WTC11 (cell line): ENCODE measurements around the gene LMAN2L. TPM values are rescaled to one million over a fixed set of nuclear protein-coding genes. Genes with fewer than 3 reads are reported as not detected.
A peak's percentile ranks its signal among the peaks of the same experiment; 100 is the strongest.

Experiments used
- ATAC-seq: fragments of 200-7000 bp; cut with Tn5 transposase; 2 replicates; pipeline ENCODE4 v1.10.0; 2021; ENCODE audit warnings: mild to moderate bottlenecking, moderate library complexity
- CTCF ChIA-PET: fragments of 300-600 bp; sonication (Branson Sonifier 250); formaldehyde crosslinking; loops from one replicate; lab custom pipeline; 2021; ENCODE audit warnings: antibody characterized with exemption; lab: Charles Lee
- POLR2A ChIA-PET: fragments of 350-600 bp; sonication (Branson Sonifier 250); formaldehyde crosslinking; loops from one replicate; lab custom pipeline; 2021; ENCODE audit warnings: antibody characterized with exemption; lab: Charles Lee
- DNase-seq: peaks from one replicate; pipeline ENCODE4 v3.0.0; 2021; ENCODE audit warnings: low spot score
- H3K27ac Mint-ChIP-seq: 2 replicates; pipeline ENCODE4 v1.8.0; 2021; ENCODE audit warnings: mixed read lengths
- H3K27me3 Mint-ChIP-seq: 2 replicates; pipeline ENCODE4 v1.8.0; 2021; ENCODE audit warnings: low read depth, mild to moderate bottlenecking, moderate library complexity, mixed read lengths
- H3K36me3 Mint-ChIP-seq: 2 replicates; pipeline ENCODE4 v1.8.0; 2021; ENCODE audit warnings: mixed read lengths
- H3K4me1 Mint-ChIP-seq: 2 replicates; pipeline ENCODE4 v1.8.0; 2022; ENCODE audit warnings: mixed read lengths
- H3K4me3 Mint-ChIP-seq: 2 replicates; pipeline ENCODE4 v1.8.0; 2021; ENCODE audit warnings: mild to moderate bottlenecking, moderate library complexity, mixed read lengths
- H3K9me3 Mint-ChIP-seq: 2 replicates; pipeline ENCODE4 v1.8.0; 2021; ENCODE audit warnings: mixed read lengths
- CREB1 ChIP-seq: sonication (generic); formaldehyde crosslinking; IDR thresholded peaks from 2 replicates; pipeline ENCODE4 v1.8.0; 2023; ENCODE audit warnings: mild to moderate bottlenecking, missing genetic modification reagents
- CREM ChIP-seq: sonication (generic); formaldehyde crosslinking; IDR thresholded peaks from 2 replicates; pipeline ENCODE4 v1.8.1; 2022; ENCODE audit warnings: mild to moderate bottlenecking, missing genetic modification reagents, moderate library complexity
- ETV6 ChIP-seq: sonication (generic); formaldehyde crosslinking; IDR thresholded peaks from 2 replicates; pipeline ENCODE4 v1.8.1; 2022; ENCODE audit warnings: mild to moderate bottlenecking, missing genetic modification reagents
- FOXJ3 ChIP-seq: sonication (generic); formaldehyde crosslinking; IDR thresholded peaks from 2 replicates; pipeline ENCODE4 v1.9.0; 2021; ENCODE audit warnings: missing genetic modification reagents, mild to moderate bottlenecking, borderline replicate concordance
- GABPB1 ChIP-seq: sonication (generic); formaldehyde crosslinking; IDR thresholded peaks from 2 replicates; pipeline ENCODE4 v1.8.1; 2023; ENCODE audit warnings: mild to moderate bottlenecking, missing genetic modification reagents
- NR3C1 ChIP-seq: sonication (generic); formaldehyde crosslinking; conservative IDR thresholded peaks from 2 replicates; pipeline ENCODE4 v1.8.1; 2023; ENCODE audit warnings: low read depth, mild to moderate bottlenecking, missing genetic modification reagents
- RELA ChIP-seq: sonication (generic); formaldehyde crosslinking; IDR thresholded peaks from 2 replicates; pipeline ENCODE4 v1.8.1; 2022; ENCODE audit warnings: missing genetic modification reagents, mild to moderate bottlenecking, borderline replicate concordance
- SMAD3 ChIP-seq: sonication (generic); formaldehyde crosslinking; IDR thresholded peaks from 2 replicates; pipeline ENCODE4 v1.8.0; 2022; ENCODE audit warnings: missing genetic modification reagents, mild to moderate bottlenecking, borderline replicate concordance
- TEAD4 ChIP-seq: sonication (generic); formaldehyde crosslinking; IDR thresholded peaks from 2 replicates; pipeline ENCODE4 v1.8.0; 2022; ENCODE audit warnings: mild to moderate bottlenecking, missing genetic modification reagents
- ZNF263 ChIP-seq: sonication (generic); formaldehyde crosslinking; IDR thresholded peaks from 2 replicates; pipeline ENCODE4 v1.8.1; 2022; ENCODE audit warnings: low read depth, mild to moderate bottlenecking, moderate library complexity, missing genetic modification reagents
- ZNF396 ChIP-seq: fragments of 250-450 bp; sonication (Bioruptor Pico); IDR thresholded peaks from 2 replicates; pipeline ENCODE4 v1.8.0; 2021; ENCODE audit warnings: mild to moderate bottlenecking, moderate library complexity, borderline replicate concordance
- total RNA-seq: library from RNA; stranded (reverse); gene quantifications from 3 replicates; pipeline ENCODE4 v1.2.3, GENCODE V29; 2021
- TF ChIP-seq, protein P1 (sequence below): sonication (generic); formaldehyde crosslinking; IDR thresholded peaks from 2 replicates; pipeline ENCODE4 v1.8.0; 2022; ENCODE audit warnings: mild to moderate bottlenecking, missing genetic modification reagents
- TF ChIP-seq, protein P2 (sequence below): sonication (generic); formaldehyde crosslinking; IDR thresholded peaks from 2 replicates; pipeline ENCODE4 v1.8.0; 2023; ENCODE audit warnings: missing genetic modification reagents
- TF ChIP-seq, protein P3 (sequence below): sonication (generic); formaldehyde crosslinking; IDR thresholded peaks from 2 replicates; pipeline ENCODE4 v1.8.1; 2022; ENCODE audit warnings: low read depth, mild to moderate bottlenecking, moderate library complexity, missing genetic modification reagents, borderline replicate concordance
- TF ChIP-seq, protein P4 (sequence below): fragments of 250-450 bp; sonication (Bioruptor Pico); conservative IDR thresholded peaks from 2 replicates; pipeline ENCODE4 v1.9.0; 2021; ENCODE audit warnings: mild to moderate bottlenecking
- TF ChIP-seq, protein P5 (sequence below): fragments of 250-450 bp; sonication (Bioruptor Pico); IDR thresholded peaks from 2 replicates; pipeline ENCODE4 v1.9.0; 2021; ENCODE audit warnings: mild to moderate bottlenecking

LMAN2L gene
- total RNA-seq, 1 experiment from 2014 or later = 13.5 TPM

DNA sequence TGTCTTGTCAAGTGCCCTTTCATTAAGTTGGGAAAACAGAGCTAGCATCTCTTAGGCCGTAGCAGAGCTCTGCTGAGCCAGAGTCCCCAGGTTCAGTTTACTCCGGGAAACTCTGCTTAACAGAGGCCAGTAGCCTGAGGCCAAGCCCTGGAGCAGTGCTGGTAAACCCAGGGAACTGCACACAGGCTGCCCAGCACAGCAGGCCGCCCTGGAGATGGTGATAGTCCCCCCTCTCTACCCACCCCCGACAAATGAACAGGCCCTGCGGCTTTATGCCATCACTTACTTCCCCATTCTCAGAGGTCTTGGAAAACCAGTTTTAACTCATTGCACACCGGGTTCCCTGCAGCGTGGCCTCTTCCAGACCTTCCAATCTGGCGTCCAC is 24.4 kb upstream of the LMAN2L start (continued):
- TF ChIP-seq RELA (CRISPR knock-in tag) = no peak
- no peak for TF ChIP-seq SMAD3 (CRISPR knock-in tag)

DNA sequence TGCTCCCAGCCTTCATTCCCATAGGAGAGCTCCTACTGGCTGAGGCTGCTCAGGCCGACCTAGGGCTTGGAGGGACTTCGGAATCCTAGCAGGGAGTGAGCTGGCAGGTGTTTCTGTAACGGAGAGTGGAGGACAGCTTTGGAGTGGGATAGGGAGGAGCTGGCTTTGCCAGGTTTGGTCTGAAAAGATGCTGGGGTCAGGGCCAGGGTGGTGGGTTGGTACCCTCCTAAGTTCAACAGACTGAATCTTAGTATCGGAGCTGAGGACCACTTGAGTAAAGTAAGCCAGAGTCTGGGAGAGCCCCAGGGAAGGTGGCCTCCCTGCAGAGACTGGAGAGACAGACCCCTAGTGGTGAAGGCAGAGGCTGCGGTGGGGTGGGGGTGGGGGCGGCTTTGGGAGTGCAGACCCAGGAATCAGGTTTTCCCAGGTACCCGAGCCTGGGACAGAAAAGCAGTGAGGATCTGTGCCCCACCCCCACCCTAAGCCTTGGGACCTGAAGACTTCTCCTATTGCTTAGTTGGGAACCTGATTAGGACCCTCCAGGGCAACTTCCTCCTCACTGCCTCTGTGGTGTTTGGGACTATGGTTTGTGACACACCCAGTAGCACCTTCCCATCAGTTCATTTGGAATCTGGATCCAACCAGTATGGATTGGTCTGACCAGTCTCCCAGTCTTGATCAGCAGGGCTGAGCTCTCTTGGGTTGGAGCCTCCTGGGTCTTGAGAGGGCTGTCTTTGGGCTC is 23.8 kb upstream of the LMAN2L start:
- Mint-ChIP-seq H3K27me3 (peaks cover 16% of the 10 kb centered on the region), H3K4me1 (peaks cover 51% of the 10 kb centered on the region), H3K27ac (peak overlapping the region; percentile 86), H3K4me3 (peak overlapping the region; percentile 67), H3K36me3 (no peaks in the 10 kb centered on the region), H3K9me3 (no peaks in the 10 kb centered on the region)
- ATAC-seq (peak; percentile 3; the same call in 1 of the 2 replicates), DNase-seq (peak; percentile 29)
- POLR2A ChIA-PET = interaction anchor here (0.9 to 1.8 kb wide), 2 partner anchors 10 to 53 kb away, joined by 4 to 6 read pairs; no protein-coding TSS in a partner anchor
- CTCF ChIA-PET = interaction anchor here (0.6 to 4.7 kb wide), 30 partner anchors 11 to 237 kb away, joined by 3 to 37 read pairs (median 4); partner anchors contain the start of genes ANKRD39, CNNM3, KANSL3 and LMAN2L
- TF ChIP-seq, protein P1, sequence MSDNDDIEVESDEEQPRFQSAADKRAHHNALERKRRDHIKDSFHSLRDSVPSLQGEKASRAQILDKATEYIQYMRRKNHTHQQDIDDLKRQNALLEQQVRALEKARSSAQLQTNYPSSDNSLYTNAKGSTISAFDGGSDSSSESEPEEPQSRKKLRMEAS = 0 out of 2 replicates have a peak, but pooled peaks have one; percentile 19
- TF ChIP-seq ZNF263 (CRISPR knock-in tag) = no peak
- TF ChIP-seq, protein P2, sequence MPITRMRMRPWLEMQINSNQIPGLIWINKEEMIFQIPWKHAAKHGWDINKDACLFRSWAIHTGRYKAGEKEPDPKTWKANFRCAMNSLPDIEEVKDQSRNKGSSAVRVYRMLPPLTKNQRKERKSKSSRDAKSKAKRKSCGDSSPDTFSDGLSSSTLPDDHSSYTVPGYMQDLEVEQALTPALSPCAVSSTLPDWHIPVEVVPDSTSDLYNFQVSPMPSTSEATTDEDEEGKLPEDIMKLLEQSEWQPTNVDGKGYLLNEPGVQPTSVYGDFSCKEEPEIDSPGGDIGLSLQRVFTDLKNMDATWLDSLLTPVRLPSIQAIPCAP (CRISPR knock-in tag) = no peak
- peak; percentile 11; the same call in 1 of the 2 replicates for TF ChIP-seq GABPB1 (CRISPR knock-in tag)

DNA sequence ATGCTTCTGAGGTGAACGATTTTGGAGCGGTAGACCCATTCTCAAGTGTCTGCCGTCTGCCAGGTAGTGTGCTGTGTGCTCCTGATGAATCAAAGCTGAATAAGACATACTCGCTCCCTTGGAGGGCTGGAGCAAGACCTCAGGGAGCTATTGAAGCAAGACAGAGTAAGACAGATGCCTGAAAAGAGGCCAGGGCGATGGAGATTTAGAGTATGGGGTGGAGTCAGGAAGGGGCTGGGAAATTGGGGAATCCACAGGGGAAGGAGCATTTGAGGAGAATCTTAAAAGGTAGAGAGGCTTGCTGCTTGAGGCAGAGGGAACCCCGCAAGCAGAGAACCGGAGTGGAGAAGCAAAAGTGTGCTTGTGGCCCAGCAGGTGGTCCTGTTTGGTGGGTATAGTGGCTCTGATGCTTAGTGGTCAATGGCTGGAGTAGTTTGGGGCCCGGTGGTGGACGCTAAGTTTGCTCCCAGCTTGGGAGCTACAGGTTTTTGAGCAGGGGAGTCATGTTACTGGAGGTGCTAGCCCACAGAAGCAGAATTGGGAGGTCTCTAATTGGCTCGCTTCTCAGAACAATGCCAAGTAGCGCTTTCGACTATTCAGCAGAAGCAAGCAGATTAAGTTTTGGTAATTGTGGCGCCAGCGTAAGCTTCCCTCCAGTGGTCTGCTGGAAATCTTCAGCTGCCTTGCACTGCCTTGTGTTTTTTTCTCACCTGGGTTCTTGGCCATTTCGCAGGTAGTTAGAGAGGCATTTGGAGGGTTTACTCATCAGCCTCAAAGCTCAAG is 22.9 kb upstream of the LMAN2L start:
- H3K27ac Mint-ChIP-seq = peak overlapping the region; percentile 86
- DNase-seq (peak; percentile 30), ATAC-seq (peak; percentile 21)
- POLR2A ChIA-PET = interaction anchor here (0.9 to 1.8 kb wide), 2 partner anchors 11 to 54 kb away, joined by 4 to 6 read pairs; no protein-coding TSS in a partner anchor
- TF ChIP-seq NR3C1 (no peak), TEAD4 (no peak), ZNF396 (no peak), ETV6 (CRISPR knock-in tag) (no peak), CREB1 (no peak), FOXJ3 (CRISPR knock-in tag) (no peak), CREM (CRISPR knock-in tag) (no peak)
- TF ChIP-seq, protein P3, sequence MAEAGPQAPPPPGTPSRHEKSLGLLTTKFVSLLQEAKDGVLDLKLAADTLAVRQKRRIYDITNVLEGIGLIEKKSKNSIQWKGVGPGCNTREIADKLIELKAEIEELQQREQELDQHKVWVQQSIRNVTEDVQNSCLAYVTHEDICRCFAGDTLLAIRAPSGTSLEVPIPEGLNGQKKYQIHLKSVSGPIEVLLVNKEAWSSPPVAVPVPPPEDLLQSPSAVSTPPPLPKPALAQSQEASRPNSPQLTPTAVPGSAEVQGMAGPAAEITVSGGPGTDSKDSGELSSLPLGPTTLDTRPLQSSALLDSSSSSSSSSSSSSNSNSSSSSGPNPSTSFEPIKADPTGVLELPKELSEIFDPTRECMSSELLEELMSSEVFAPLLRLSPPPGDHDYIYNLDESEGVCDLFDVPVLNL (CRISPR knock-in tag) = no peak
- TF ChIP-seq, protein P4, sequence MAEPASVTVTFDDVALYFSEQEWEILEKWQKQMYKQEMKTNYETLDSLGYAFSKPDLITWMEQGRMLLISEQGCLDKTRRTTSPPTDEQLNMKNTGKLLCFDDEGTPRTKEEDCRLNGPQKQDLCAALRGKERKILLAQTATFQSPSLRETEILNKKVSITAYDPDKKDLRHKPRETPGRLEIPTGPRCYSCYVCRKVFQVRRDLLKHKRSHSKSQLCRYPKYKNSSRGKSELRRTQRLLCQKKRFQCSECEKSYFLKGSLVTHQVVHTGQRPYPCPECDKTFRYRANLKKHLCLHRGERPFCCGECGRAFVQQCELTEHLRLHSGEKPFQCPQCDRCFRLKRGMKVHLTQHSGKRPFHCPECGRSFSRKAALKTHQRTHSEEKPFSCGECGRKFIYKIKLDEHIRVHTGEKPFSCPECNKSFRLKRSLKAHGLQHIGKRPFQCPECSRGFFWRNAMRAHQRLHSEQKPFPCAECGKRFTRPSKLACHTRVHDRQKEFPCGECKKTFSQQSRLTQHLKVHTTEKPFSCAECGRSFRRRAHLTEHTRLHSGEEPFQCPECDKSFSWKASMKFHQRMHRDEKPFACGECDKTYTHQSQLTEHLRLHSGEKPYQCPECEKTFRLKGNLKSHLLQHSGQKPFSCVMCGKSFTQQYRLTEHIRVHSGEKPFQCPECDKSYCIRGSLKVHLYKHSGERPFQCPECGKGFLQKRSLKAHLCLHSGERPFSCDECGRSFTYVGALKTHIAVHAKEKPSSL (CRISPR knock-in tag) = no peak
- TF ChIP-seq, protein P5, sequence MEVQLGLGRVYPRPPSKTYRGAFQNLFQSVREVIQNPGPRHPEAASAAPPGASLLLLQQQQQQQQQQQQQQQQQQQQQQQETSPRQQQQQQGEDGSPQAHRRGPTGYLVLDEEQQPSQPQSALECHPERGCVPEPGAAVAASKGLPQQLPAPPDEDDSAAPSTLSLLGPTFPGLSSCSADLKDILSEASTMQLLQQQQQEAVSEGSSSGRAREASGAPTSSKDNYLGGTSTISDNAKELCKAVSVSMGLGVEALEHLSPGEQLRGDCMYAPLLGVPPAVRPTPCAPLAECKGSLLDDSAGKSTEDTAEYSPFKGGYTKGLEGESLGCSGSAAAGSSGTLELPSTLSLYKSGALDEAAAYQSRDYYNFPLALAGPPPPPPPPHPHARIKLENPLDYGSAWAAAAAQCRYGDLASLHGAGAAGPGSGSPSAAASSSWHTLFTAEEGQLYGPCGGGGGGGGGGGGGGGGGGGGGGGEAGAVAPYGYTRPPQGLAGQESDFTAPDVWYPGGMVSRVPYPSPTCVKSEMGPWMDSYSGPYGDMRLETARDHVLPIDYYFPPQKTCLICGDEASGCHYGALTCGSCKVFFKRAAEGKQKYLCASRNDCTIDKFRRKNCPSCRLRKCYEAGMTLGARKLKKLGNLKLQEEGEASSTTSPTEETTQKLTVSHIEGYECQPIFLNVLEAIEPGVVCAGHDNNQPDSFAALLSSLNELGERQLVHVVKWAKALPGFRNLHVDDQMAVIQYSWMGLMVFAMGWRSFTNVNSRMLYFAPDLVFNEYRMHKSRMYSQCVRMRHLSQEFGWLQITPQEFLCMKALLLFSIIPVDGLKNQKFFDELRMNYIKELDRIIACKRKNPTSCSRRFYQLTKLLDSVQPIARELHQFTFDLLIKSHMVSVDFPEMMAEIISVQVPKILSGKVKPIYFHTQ = no peak
- no peaks in the 10 kb centered on the region for H3K36me3 Mint-ChIP-seq
- peaks cover 51% of the 10 kb centered on the region for H3K4me1 Mint-ChIP-seq
- CTCF ChIA-PET = interaction anchor here (0.6 to 4.7 kb wide), 31 partner anchors 12 to 236 kb away, joined by 3 to 37 read pairs (median 4); partner anchors contain the start of genes ANKRD39, CNNM3, KANSL3 and LMAN2L
- no peaks in the 10 kb centered on the region for H3K9me3 Mint-ChIP-seq
- H3K4me3 Mint-ChIP-seq = peak overlapping the region; percentile 67
- peaks cover 16% of the 10 kb centered on the region for H3K27me3 Mint-ChIP-seq
